Measurements from ENCODE around the gene EIF1AD. TPM values are rescaled to one million over a fixed set of nuclear protein-coding genes. Genes with fewer than 3 reads are reported as not detected.

The EIF1AD gene
- total RNA-seq, 2 experiments from 2014 or later: 53.4 to 57.5 TPM

DNA sequence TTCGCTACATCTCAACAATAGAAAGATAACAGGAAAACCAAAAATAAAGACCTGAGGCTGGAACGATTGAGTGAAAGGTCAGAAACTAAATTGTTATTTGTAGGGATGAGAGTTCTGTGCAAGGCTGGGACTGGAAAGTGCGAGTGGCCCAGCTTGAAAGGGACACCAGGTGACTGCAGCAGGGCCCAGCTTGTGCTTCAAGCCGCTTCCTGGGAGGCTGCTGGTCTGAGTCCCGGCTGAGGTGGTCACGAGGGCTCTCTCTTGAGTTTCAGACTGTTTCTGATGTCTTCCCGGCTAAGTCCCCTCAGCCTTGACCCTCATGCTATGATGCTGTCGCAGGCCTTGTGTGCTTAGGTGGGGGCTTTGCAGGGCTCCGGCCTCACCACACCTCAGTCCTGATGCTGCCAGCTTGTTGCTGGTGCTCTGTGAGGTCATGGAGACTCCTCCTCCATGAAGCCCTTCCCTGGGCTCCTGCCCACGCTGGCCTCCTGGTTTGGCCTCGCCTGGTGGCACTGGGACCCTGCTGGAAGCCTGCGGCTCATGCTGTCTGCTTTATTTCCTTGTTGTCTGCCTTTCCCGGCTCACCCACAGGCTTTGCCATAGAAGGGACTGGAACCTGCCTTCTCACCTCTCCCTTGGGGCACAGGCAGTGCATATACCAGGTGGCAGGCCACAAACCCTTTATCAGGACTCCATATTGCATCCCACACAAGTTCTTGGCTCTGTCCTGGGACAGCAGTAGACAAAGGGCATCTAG is 4.4 kb upstream of the EIF1AD start:
- Mint-ChIP-seq H3K4me3 (no peak overlapping the region), H3K36me3 (peaks cover 7% of the 10 kb centered on the region), H3K4me1 (peaks cover 12% of the 10 kb centered on the region), H3K9me3 (no peaks in the 10 kb centered on the region), H3K27ac (no peak overlapping the region), H3K27me3 (peaks cover 11% of the 10 kb centered on the region)
- ATAC-seq (ENCODE audit: low read depth): no peak
- POLR2A ChIA-PET: no interaction called here
- no peak for DNase-seq

DNA sequence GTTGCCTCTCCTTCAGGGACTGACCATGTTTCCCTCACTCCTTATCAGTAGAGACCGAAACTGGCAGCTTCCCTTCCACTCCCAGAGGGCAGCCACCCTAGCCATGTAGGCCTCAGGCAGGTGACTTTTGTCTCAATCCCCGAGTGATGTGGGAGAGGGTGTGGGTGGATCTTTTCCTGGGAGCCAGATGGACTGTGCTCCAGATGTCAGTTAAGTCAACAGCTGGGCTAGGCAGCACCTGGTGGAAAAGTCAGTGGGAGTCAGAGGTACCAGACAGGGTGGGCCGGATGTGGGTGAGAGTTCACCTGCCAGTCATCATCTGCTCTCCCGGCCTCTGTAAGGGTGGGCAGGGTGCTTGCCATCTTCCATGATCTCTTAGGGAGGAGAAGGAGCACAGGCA is 2.2 kb upstream of the EIF1AD start:
- ATAC-seq (ENCODE audit: low read depth) (no peak), DNase-seq (no peak)
- peaks cover 17% of the 10 kb centered on the region for H3K36me3 Mint-ChIP-seq
- no peaks in the 10 kb centered on the region for H3K9me3 Mint-ChIP-seq
- no peak overlapping the region for H3K27ac Mint-ChIP-seq
- peaks cover 25% of the 10 kb centered on the region for H3K4me1 Mint-ChIP-seq
- POLR2A ChIA-PET: no interaction called here
- H3K27me3 Mint-ChIP-seq: no peaks in the 10 kb centered on the region
- peak overlapping the region; percentile 100 for H3K4me3 Mint-ChIP-seq

DNA sequence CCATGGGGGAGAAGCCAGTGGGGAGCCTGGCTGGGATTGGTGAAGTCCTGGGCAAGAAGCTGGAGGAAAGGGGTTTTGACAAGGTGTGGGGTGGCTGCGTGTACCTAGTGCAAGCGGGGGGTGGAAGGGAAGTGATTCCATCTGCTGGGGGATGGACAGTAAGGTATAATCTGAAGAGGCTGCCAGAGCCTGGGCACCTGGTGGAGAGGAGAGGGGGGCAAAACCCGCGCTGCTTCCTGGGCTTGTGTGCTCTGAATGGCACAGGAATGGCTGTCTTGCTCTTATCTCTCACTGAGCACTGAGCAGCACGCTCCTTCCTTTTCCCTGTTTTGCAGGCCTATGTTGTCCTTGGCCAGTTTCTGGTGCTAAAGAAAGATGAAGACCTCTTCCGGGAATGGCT is 1.3 kb upstream of the EIF1AD start:
- peaks cover 19% of the 10 kb centered on the region for H3K36me3 Mint-ChIP-seq
- H3K27me3 Mint-ChIP-seq: no peaks in the 10 kb centered on the region
- H3K4me1 Mint-ChIP-seq: peaks cover 29% of the 10 kb centered on the region

DNA sequence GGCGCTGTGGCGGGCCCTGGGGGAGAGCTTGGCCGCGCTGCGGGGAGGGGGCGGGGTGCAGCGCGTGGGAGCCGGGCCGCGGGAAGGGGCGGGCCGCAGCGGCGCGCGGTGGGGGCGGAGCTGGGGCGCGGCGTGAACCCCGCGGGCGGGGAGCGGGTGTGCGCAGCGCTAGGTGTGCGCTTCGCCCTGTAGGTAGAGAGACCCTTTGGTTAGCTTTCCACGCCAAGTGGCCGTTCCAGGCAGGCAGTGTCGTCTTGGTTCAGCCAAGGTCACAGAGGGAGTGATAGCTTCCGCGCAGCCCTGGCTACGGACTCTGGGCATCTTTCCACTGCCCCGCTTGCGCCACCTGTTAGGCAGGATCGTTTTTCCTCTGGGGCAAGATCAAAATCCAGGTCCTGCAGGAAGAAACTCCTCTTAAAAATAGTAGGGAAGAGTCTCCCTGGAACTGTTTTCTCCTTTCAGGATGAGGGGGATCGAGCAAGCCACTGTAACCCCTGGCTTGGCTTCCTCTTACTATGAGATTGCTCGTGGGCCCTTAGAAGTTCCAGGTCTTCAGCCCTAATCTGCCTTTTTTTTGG is 780 bp upstream of the EIF1AD start:
- H3K4me3 Mint-ChIP-seq: peak overlapping the region; percentile 100
- H3K9me3 Mint-ChIP-seq: no peaks in the 10 kb centered on the region
- peak; percentile 64 for ATAC-seq (ENCODE audit: low read depth)
- peaks cover 26% of the 10 kb centered on the region for H3K4me1 Mint-ChIP-seq
- DNase-seq: peak; percentile 87
- H3K27me3 Mint-ChIP-seq: no peaks in the 10 kb centered on the region
- peak overlapping the region; percentile 99 for H3K27ac Mint-ChIP-seq
- H3K36me3 Mint-ChIP-seq: peaks cover 21% of the 10 kb centered on the region
- POLR2A ChIA-PET: interaction anchor here (0.6 to 1.5 kb wide), 19 partner anchors 8 to 505 kb away, joined by 3 to 19 read pairs (median 5); partner anchors contain the start of genes CCDC85B, DPP3, FIBP and KAT5

More for the DNA sequence above, 1.3 kb upstream of the EIF1AD start:
- Mint-ChIP-seq H3K4me3 (peak overlapping the region; percentile 100), H3K27ac (peak overlapping the region; percentile 84), H3K9me3 (no peaks in the 10 kb centered on the region)
- ATAC-seq (ENCODE audit: low read depth): no peak
- no peak for DNase-seq
- POLR2A ChIA-PET: interaction anchor here (0.6 to 1.5 kb wide), 9 partner anchors 13 to 291 kb away, joined by 3 to 19 read pairs (median 5); partner anchors contain the start of genes CCDC85B, FIBP, KAT5 and SF3B2

DNA sequence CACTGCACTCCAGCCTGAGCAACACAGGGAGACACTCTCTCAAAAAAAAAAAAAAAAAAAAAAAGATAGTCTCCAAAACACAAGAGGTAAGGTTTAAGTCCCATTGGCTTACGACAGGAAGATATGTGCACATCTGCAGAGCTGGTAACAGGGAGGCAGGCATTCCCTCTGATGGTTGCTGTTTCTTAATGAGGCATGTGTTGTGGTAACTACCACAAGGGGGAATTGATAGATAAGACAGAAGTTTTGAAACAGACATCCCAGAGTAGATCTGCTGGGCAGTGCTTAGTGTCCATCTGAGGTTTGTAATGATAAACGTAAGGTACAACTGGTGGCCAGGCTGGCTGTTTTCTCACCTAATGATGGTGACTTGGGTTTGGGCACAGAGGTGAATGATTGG is 4.7 kb downstream of the EIF1AD start:
- no peaks in the 10 kb centered on the region for H3K9me3 Mint-ChIP-seq
- no peak for DNase-seq
- no peaks in the 10 kb centered on the region for H3K27me3 Mint-ChIP-seq
- peaks cover 30% of the 10 kb centered on the region for H3K36me3 Mint-ChIP-seq
- H3K4me1 Mint-ChIP-seq: peaks cover 25% of the 10 kb centered on the region
- no peak overlapping the region for H3K4me3 Mint-ChIP-seq
- POLR2A ChIA-PET: interaction anchor here (0.6 to 0.7 kb wide), 2 partner anchors 60 to 144 kb away, joined by 3 to 4 read pairs; no protein-coding TSS in a partner anchor
- no peak for ATAC-seq (ENCODE audit: low read depth)
- H3K27ac Mint-ChIP-seq: no peak overlapping the region

DNA sequence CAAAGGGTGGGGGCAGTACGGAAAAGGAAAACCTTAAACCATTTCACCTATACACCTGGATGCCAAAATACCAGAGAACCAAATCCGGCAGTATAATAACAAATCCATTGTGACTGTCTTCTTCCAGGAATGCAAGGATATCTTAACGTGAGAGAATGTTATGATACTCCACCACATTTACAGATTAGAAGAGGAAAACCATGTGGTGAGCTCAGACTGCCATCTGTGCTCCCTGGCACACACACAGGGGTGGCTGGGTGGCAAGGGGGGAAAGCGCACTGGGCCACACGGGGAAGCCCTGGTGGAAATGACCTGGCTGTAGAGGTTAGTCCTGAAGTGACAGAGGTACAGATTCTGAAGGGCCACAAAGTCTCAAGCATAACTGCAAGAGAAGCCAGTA is 9.9 kb downstream of the EIF1AD start:
- ATAC-seq (ENCODE audit: low read depth) (no peak), DNase-seq (no peak)
- peaks cover 7% of the 10 kb centered on the region for H3K4me1 Mint-ChIP-seq
- peak overlapping the region; percentile 14 for H3K27ac Mint-ChIP-seq
- POLR2A ChIA-PET: no interaction called here
- peaks cover 12% of the 10 kb centered on the region for H3K36me3 Mint-ChIP-seq
- H3K4me3 Mint-ChIP-seq: no peak overlapping the region
- H3K27me3 Mint-ChIP-seq: no peaks in the 10 kb centered on the region
- no peaks in the 10 kb centered on the region for H3K9me3 Mint-ChIP-seq

- no peaks in the 10 kb centered on the region for H3K27me3 Mint-ChIP-seq
- H3K27ac Mint-ChIP-seq: peak overlapping the region; percentile 80
- ATAC-seq (ENCODE audit: low read depth): peak; percentile 100
- no peak overlapping the region for H3K4me3 Mint-ChIP-seq
- peaks cover 5% of the 10 kb centered on the region for H3K4me1 Mint-ChIP-seq
- POLR2A ChIA-PET: interaction anchor here (0.6 to 2.2 kb wide), 5 partner anchors 90 to 105 kb away, joined by 3 to 7 read pairs (median 6); partner anchors contain the start of genes CCDC85B and FIBP
- H3K9me3 Mint-ChIP-seq: no peaks in the 10 kb centered on the region
- H3K36me3 Mint-ChIP-seq: peaks cover 6% of the 10 kb centered on the region
- DNase-seq: peak; percentile 76
Measured at GRCh38 chr11:65988791-65989592, 13.0 kb downstream of the EIF1AD start.

DNA sequence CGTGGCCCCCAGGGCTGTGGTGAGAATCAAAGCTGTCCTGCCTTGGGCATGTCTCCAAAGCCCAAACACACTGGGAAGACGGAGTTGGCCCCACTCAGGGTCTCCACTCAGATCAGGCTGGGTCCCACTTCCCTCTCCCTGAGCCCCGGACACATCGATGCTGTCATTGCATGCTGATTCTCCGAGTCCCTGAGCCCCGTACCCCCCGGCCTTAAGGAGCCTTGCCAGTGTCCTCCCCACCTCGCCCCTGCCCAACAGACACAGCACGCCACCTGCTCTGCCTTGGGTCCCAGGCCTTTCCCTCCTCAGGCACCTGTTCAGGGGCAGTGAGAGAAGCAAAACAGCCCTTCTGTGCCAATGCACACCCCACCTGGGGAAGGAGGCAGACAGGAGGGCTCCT is 14.6 kb downstream of the EIF1AD start:
- no peaks in the 10 kb centered on the region for H3K9me3 Mint-ChIP-seq
- H3K4me1 Mint-ChIP-seq: peaks cover 5% of the 10 kb centered on the region

DNA sequence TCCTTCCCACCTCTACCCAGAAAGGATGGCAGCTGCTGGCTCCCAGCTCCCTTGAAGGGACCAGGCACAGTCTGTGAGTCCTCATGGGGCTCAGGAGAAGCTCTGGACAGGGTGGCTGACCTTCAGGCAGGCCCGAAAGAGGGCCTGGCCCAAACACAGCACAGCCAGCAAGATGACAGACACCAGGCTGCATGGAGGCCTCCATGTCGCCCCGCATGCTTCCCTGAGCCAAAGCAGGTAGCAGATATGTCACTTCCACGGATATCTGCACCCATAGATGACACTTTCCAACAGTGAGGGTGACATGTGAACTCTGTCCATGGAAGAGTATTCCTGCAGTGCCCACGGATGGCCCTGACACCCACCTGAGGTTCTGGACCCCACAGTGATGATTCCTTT is 18.4 kb downstream of the EIF1AD start:
- DNase-seq: no peak
- no peak overlapping the region for H3K27ac Mint-ChIP-seq
- H3K4me3 Mint-ChIP-seq: no peak overlapping the region
- H3K4me1 Mint-ChIP-seq: no peaks in the 10 kb centered on the region
- H3K27me3 Mint-ChIP-seq: no peaks in the 10 kb centered on the region
- no peak for ATAC-seq (ENCODE audit: low read depth)
- no peaks in the 10 kb centered on the region for H3K9me3 Mint-ChIP-seq
- POLR2A ChIA-PET: interaction anchor here (1.0 to 1.8 kb wide), 3 partner anchors 93 to 135 kb away, joined by 3 to 7 read pairs (median 3); partner anchors contain the start of gene CCDC85B
- peaks cover 4% of the 10 kb centered on the region for H3K36me3 Mint-ChIP-seq

More for the DNA sequence above, 14.6 kb downstream of the EIF1AD start:
- POLR2A ChIA-PET: interaction anchor here (1.7 kb wide), 1 partner anchor 98 kb away, joined by 7 read pairs; the partner anchor contains the start of gene CCDC85B
- Mint-ChIP-seq H3K36me3 (peaks cover 6% of the 10 kb centered on the region), H3K27ac (no peak overlapping the region), H3K4me3 (no peak overlapping the region), H3K27me3 (no peaks in the 10 kb centered on the region)
- DNase-seq (no peak), ATAC-seq (ENCODE audit: low read depth) (no peak)

DNA sequence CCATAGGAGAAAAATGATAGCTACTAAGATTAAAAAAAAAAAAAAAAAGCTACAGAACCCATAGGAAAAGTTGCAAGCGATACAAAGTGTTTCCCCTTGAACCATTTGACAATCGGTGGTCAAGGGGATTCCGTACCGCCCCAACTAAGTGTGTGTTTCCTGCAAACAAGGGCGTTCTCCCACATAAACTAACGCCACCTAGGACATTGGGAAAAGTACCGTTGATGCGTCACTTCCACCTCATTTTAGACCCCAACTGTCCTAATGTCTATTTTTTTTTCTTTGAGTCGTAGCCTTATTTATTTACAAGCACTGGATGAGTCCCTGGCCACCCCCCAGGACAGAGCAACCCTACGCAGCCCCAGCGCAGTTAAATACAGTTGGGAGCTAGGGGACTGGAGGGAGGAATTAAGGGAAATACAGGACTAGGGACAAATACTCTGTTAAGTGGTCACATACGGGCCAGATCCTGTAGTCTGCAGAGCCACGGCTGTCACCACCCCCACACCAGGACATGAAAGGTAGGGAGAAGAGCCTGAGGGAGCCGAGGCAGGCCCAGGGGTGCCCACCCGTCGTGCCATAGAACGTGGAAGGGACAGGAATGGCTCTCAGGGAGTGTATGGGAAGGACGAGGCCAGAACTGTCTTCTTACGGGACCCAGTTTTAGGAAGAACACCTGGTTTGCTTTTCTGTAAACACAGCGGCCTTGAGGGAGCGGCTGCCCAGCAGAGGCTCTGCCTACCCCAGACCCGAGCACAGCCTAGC is 19.0 kb downstream of the EIF1AD start:
- ATAC-seq (ENCODE audit: low read depth): no peak
- Mint-ChIP-seq H3K4me3 (no peak overlapping the region), H3K27ac (no peak overlapping the region), H3K27me3 (no peaks in the 10 kb centered on the region), H3K4me1 (no peaks in the 10 kb centered on the region), H3K9me3 (no peaks in the 10 kb centered on the region), H3K36me3 (peaks cover 4% of the 10 kb centered on the region)
- no peak for DNase-seq
- POLR2A ChIA-PET: interaction anchor here (1.0 to 1.8 kb wide), 2 partner anchors 93 to 134 kb away, joined by 3 to 7 read pairs; partner anchors contain the start of gene CCDC85B

- ATAC-seq (ENCODE audit: low read depth): no peak
- no peaks in the 10 kb centered on the region for H3K4me1 Mint-ChIP-seq
- H3K36me3 Mint-ChIP-seq: peaks cover 4% of the 10 kb centered on the region
- POLR2A ChIA-PET: interaction anchor here (1.8 kb wide), 1 partner anchor 92 kb away, joined by 7 read pairs; the partner anchor contains the start of gene CCDC85B
- H3K27ac Mint-ChIP-seq: no peak overlapping the region
- DNase-seq: no peak
- no peak overlapping the region for H3K4me3 Mint-ChIP-seq
- no peaks in the 10 kb centered on the region for H3K27me3 Mint-ChIP-seq
- no peaks in the 10 kb centered on the region for H3K9me3 Mint-ChIP-seq
Measured at GRCh38 chr11:65981972-65982823, 19.8 kb downstream of the EIF1AD start.
